Body of pancreas (tissue), 4 donors: ENCODE results near the gene NXPH3.

Experiments
- POLR2A ChIP-seq, 3 donors: fragments of 450-650 bp; IDR thresholded peaks; one replicate each; pipeline ENCODE4 v1.6.1; 2016; ENCODE audit warnings: antibody characterized with exemption in 3 of 3, mild to moderate bottlenecking in 2 of 3
- TF ChIP-seq, protein P1 (sequence below), 7 experiments: fragments of 450-650 bp in 4 of 7; fragments of 200-600 bp in 3 of 7; sonication (generic) in 3 of 7; IDR thresholded peaks; one replicate each; pipeline ENCODE4 v1.5.1; 2016 to 2019; ENCODE audit warnings: antibody characterized with exemption in 7 of 7

- TF ChIP-seq, protein P1, sequence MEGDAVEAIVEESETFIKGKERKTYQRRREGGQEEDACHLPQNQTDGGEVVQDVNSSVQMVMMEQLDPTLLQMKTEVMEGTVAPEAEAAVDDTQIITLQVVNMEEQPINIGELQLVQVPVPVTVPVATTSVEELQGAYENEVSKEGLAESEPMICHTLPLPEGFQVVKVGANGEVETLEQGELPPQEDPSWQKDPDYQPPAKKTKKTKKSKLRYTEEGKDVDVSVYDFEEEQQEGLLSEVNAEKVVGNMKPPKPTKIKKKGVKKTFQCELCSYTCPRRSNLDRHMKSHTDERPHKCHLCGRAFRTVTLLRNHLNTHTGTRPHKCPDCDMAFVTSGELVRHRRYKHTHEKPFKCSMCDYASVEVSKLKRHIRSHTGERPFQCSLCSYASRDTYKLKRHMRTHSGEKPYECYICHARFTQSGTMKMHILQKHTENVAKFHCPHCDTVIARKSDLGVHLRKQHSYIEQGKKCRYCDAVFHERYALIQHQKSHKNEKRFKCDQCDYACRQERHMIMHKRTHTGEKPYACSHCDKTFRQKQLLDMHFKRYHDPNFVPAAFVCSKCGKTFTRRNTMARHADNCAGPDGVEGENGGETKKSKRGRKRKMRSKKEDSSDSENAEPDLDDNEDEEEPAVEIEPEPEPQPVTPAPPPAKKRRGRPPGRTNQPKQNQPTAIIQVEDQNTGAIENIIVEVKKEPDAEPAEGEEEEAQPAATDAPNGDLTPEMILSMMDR (IDR thresholded peaks at IDR 0.05): no peak
- no peak for TF ChIP-seq POLR2A (IDR thresholded peaks at IDR 0.05)
Observed at GRCh38 chr17:49629447-49629846, 53.8 kb downstream of the NXPH3 start.
